ENCODE data around the gene CHCHD1.

The CHCHD1 gene

DNA sequence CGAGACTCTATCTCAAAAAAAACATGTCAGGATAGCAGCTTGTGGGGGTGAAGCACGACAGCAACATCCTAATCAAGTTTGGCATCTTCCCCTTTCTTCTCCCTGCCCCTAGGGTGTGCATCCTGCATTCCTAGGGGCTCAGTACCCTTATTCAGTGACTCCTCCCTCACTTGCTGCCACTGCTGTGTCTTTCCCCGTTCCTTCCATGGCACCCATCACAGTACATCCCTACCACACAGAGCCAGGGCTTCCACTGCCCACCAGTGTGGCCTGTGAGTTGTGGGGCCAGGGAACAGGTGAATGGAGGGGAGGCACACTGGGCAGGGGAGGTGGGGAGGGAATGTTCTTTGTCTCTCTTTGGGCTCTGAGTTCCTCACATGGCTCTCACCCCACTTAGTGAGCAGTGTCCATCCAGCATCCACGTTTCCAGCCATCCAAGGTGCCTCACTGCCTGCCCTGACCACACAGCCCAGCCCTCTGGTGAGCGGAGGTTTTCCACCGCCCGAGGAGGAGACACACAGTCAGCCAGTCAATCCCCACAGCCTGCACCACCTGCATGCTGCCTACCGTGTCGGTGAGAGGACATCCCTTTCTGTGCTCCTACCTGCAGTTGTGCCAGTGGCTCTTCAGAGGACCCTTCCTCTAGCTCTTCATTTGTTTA, 18.2 kb downstream of the CHCHD1 start:
- Histone ChIP-seq H3K36me3 (ENCODE audit: insufficient read depth, low read length) (peaks cover 62% of the 10 kb centered on the region; the same call in 1 of the 2 replicates), H3K79me2 (ENCODE audit: insufficient read depth, low read length) (no peaks in the 10 kb centered on the region), H3K9me3 (ENCODE audit: insufficient read depth, low read depth, low read length) (no peaks in the 10 kb centered on the region), H3F3A (ENCODE audit: low read depth) (no peaks in the 10 kb centered on the region), H4K20me1 (ENCODE audit: insufficient read depth, low read length, poor library complexity, severe bottlenecking) (no peaks in the 10 kb centered on the region), H3K4me1 (ENCODE audit: insufficient read depth, low read length, poor library complexity, severe bottlenecking) (no peaks in the 10 kb centered on the region), H3K4me3 (ENCODE audit: low read length, poor library complexity, severe bottlenecking) (no peak overlapping the region), H3K27me3 (ENCODE audit: insufficient read depth, low read length, poor library complexity, severe bottlenecking) (no peaks in the 10 kb centered on the region), H3K4me2 (ENCODE audit: low read depth, low read length, poor library complexity, severe bottlenecking) (no peak overlapping the region), H2AFZ (ENCODE audit: low read length) (no peak overlapping the region), H3K9ac (ENCODE audit: low read depth, low read length, poor library complexity, severe bottlenecking) (no peak overlapping the region), H3K9me2 (replicated peaks; ENCODE audit: low read depth, low read length) (no peaks in the 10 kb centered on the region)
- TF ChIP-seq, protein P1, sequence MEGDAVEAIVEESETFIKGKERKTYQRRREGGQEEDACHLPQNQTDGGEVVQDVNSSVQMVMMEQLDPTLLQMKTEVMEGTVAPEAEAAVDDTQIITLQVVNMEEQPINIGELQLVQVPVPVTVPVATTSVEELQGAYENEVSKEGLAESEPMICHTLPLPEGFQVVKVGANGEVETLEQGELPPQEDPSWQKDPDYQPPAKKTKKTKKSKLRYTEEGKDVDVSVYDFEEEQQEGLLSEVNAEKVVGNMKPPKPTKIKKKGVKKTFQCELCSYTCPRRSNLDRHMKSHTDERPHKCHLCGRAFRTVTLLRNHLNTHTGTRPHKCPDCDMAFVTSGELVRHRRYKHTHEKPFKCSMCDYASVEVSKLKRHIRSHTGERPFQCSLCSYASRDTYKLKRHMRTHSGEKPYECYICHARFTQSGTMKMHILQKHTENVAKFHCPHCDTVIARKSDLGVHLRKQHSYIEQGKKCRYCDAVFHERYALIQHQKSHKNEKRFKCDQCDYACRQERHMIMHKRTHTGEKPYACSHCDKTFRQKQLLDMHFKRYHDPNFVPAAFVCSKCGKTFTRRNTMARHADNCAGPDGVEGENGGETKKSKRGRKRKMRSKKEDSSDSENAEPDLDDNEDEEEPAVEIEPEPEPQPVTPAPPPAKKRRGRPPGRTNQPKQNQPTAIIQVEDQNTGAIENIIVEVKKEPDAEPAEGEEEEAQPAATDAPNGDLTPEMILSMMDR (conservative IDR thresholded peaks at IDR 0.05; ENCODE audit: low read length): no peak
- no peak for TF ChIP-seq EZH2phosphoT487 (IDR thresholded peaks at IDR 0.05; ENCODE audit: borderline replicate concordance)

DNA sequence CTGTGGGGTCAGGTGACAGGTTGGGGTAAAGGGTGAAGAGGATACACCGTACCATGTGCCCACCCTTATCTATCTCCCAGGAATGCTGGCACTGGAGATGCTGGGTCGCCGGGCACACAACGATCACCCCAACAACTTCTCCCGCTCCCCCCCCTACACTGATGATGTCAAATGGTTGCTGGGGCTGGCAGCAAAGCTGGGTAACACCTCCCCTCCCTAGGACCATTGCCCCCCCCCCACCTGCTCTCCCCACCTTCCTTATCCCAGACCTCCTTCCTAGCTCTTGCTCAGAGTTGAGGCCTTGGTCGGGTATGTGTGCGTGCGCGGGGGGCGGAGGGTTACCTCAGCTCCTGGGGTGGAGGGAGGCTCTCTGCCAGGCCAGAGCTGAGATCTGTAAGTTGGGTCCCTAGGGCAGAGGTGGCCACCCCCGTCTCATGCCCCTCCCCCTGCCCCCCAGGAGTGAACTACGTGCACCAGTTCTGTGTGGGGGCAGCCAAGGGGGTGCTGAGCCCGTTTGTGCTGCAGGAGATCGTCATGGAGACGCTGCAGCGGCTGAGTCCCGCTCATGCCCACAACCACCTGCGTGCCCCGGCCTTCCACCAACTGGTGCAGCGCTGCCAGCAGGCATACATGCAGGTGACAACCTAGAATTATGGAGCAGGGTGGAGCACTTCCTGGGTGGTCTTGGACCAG, 18.9 kb downstream of the CHCHD1 start:
- Histone ChIP-seq H3K27me3 (ENCODE audit: insufficient read depth, low read length, poor library complexity, severe bottlenecking) (no peaks in the 10 kb centered on the region), H3K79me2 (ENCODE audit: insufficient read depth, low read length) (no peaks in the 10 kb centered on the region), H4K20me1 (ENCODE audit: insufficient read depth, low read length, poor library complexity, severe bottlenecking) (no peaks in the 10 kb centered on the region), H3K4me2 (ENCODE audit: low read depth, low read length, poor library complexity, severe bottlenecking) (no peak overlapping the region), H3K4me1 (ENCODE audit: insufficient read depth, low read length, poor library complexity, severe bottlenecking) (no peaks in the 10 kb centered on the region), H3K9ac (ENCODE audit: low read depth, low read length, poor library complexity, severe bottlenecking) (no peak overlapping the region), H2AFZ (ENCODE audit: low read length) (no peak overlapping the region), H3K4me3 (ENCODE audit: low read length, poor library complexity, severe bottlenecking) (no peak overlapping the region), H3K9me2 (replicated peaks; ENCODE audit: low read depth, low read length) (no peaks in the 10 kb centered on the region), H3K36me3 (ENCODE audit: insufficient read depth, low read length) (peaks cover 60% of the 10 kb centered on the region; the same call in 1 of the 2 replicates), H3K9me3 (ENCODE audit: insufficient read depth, low read depth, low read length) (no peaks in the 10 kb centered on the region), H3F3A (ENCODE audit: low read depth) (no peaks in the 10 kb centered on the region)
- TF ChIP-seq, protein P1 (conservative IDR thresholded peaks at IDR 0.05; ENCODE audit: low read length): no peak
- TF ChIP-seq EZH2phosphoT487 (IDR thresholded peaks at IDR 0.05; ENCODE audit: borderline replicate concordance): no peak

DNA sequence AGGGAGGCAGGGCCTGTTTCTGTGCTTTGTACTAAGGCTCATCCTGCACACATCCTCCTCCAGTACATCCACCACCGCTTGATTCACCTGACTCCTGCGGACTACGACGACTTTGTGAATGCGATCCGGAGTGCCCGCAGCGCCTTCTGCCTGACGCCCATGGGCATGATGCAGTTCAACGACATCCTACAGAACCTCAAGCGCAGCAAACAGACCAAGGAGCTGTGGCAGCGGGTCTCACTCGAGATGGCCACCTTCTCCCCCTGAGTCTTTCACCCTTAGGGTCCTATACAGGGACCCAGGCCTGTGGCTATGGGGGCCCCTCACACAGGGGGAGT, 19.4 kb downstream of the CHCHD1 start:
- Histone ChIP-seq H3K9me3 (ENCODE audit: insufficient read depth, low read depth, low read length) (no peaks in the 10 kb centered on the region), H3K4me3 (ENCODE audit: low read length, poor library complexity, severe bottlenecking) (no peak overlapping the region), H3K9ac (ENCODE audit: low read depth, low read length, poor library complexity, severe bottlenecking) (no peak overlapping the region), H2AFZ (ENCODE audit: low read length) (no peak overlapping the region), H3K4me2 (ENCODE audit: low read depth, low read length, poor library complexity, severe bottlenecking) (no peak overlapping the region), H3K27me3 (ENCODE audit: insufficient read depth, low read length, poor library complexity, severe bottlenecking) (no peaks in the 10 kb centered on the region), H3K79me2 (ENCODE audit: insufficient read depth, low read length) (no peaks in the 10 kb centered on the region), H3K36me3 (ENCODE audit: insufficient read depth, low read length) (peaks cover 64% of the 10 kb centered on the region; the same call in 1 of the 2 replicates), H3K4me1 (ENCODE audit: insufficient read depth, low read length, poor library complexity, severe bottlenecking) (no peaks in the 10 kb centered on the region), H3K9me2 (replicated peaks; ENCODE audit: low read depth, low read length) (no peaks in the 10 kb centered on the region), H3F3A (ENCODE audit: low read depth) (no peaks in the 10 kb centered on the region), H4K20me1 (ENCODE audit: insufficient read depth, low read length, poor library complexity, severe bottlenecking) (no peaks in the 10 kb centered on the region)
- no peak for TF ChIP-seq EZH2phosphoT487 (IDR thresholded peaks at IDR 0.05; ENCODE audit: borderline replicate concordance)

Data from Loucy (cell line).